H7 (cell line): ENCODE data around the gene SASH1. TPM values are rescaled to one million over a fixed set of nuclear protein-coding genes. Genes with fewer than 3 reads are reported as not detected.

Experiments
- DNase-seq: peaks from one replicate; pipeline ENCODE4 v3.0.0; 2012
- H3K27me3 ChIP-seq: 2 replicates; pipeline ENCODE4 v1.6.0; 2011; ENCODE audit warnings: mild to moderate bottlenecking, low read length; ENCODE audit not compliant: control insufficient read depth, insufficient read depth
- H3K36me3 ChIP-seq: replicated peaks from 2 replicates; pipeline ENCODE4 v1.5.1; 2011; ENCODE audit warnings: low read length; ENCODE audit not compliant: control insufficient read depth, insufficient read depth
- H3K4me3 ChIP-seq: 2 replicates; pipeline ENCODE4 v1.5.1; 2011; ENCODE audit warnings: low read depth, mild to moderate bottlenecking, control low read depth, low read length, moderate library complexity; ENCODE audit not compliant: insufficient read depth
- total RNA-seq: library from RNA; depleted of rRNA; stranded (reverse); fragments of >200 nt; shearing (Covaris generic); gene quantifications from 2 replicates; pipeline ENCODE4 v1.2.3, GENCODE V29; 2014

Gene SASH1
- total RNA-seq, 1 experiment from 2014 or later = 11.2 TPM

DNA sequence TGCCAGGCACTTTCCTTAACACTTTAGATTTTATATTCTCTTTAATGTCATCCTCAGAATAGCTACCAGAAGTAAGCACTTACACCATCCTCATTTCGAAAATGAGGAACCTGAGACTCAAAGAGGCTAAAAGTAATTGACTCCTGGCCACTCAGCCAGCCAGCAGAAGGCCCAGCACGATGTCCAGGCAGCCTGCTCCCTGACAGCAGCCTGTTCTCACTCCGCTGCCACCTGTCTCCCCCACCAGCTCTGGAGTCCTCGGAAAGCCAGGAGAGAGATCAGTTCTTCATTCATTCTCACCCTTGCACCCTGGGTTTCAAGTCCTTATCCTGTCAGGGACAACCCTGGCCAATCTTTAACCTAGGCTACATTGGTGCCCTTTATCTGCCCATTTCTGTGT is 174.0 kb downstream of the SASH1 start:
- H3K36me3 ChIP-seq = peaks cover 4% of the 10 kb centered on the region
- no peaks in the 10 kb centered on the region for H3K27me3 ChIP-seq
- H3K4me3 ChIP-seq = no peak overlapping the region
- peak; percentile 43 for DNase-seq

DNA sequence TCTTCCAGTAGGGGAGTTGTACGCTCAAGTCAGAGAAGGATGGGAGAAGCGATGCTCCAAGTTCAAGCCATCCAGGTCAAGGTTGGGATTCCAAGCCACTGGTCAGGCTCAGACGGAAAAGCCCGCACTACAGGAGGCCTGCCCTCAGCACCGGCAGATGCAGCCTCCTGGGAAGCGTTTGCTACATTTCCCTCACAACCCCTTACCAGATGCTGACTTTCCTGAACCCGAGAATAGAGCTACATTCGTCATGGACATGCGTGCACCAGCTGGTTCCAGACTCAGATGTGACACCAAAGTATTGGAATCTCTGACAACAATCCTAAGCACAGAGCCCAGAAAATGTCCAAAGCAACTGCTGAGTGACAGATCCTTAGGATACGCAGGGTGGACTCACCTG is 174.8 kb downstream of the SASH1 start:
- DNase-seq = no peak
- peaks cover 4% of the 10 kb centered on the region for H3K36me3 ChIP-seq
- no peaks in the 10 kb centered on the region for H3K27me3 ChIP-seq
- no peak overlapping the region for H3K4me3 ChIP-seq

DNA sequence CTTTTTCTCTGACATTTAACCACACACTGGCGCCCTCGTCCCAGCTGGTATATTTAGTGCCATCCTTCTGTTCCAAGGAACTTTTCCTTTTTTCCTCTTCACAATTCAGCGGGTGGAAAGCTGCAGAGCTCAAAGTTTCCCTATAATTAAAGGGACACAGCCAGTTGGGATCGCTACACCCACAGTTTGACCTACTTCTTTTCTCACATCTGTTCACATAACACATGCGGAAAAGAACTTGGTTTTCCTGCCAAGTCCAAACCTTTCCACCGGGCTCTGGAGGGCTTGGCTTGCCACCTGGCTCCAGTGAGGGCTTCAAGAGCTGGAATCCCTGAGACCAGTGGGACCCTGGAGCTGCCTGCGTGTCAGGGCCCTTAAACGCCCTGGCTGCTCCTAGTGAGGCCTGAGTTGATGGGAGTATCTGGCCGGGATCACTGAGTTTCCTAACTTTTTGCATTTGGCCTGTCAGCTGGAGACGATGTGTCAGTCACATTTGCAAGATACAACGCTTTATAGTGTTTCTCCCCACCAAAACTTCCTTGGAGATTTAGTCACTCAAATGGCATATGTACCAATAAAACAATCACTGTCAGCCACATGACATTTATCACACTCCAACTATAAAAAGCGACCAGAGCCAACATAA is 176.0 kb downstream of the SASH1 start:
- DNase-seq = no peak
- H3K36me3 ChIP-seq = peaks cover 4% of the 10 kb centered on the region
- no peaks in the 10 kb centered on the region for H3K27me3 ChIP-seq
- H3K4me3 ChIP-seq = no peak overlapping the region

DNA sequence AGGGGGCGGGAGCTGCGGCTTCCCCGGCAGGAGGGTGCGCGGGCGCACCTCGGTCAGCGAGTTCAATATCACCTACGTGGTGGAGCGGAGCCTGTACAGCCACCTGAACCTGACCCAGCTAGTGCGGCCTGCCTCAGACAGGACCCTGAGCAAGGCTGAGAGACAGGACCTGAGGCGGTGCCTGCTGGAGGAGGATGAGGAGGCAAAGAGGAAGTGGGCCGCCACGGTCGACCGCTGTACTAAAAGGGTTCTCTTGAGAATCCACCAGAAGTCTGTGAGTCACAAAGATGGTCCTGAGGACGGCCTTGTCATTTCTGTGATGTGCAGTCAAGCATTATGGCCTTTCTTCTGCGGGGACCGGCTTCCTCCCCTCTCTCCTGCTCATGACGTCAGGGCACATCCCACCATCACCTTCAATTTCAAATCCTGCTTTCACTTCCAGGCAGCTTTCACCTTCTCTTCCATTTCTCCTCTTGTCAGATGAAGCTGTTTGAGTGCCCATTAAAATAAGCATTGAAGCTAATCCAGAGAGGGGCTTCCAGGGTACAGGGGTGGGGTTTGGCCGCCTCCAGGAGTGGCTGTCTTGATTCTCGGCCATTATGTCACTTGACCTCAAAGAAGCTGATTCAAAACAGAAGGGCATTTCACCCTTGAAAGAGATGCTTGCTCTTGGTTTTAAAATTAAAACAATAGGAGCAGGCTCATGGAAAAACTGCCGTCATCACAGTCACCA is 177.6 kb downstream of the SASH1 start:
- Histone ChIP-seq H3K36me3 (peaks cover 4% of the 10 kb centered on the region), H3K4me3 (no peak overlapping the region), H3K27me3 (no peaks in the 10 kb centered on the region)
- DNase-seq = no peak

DNA sequence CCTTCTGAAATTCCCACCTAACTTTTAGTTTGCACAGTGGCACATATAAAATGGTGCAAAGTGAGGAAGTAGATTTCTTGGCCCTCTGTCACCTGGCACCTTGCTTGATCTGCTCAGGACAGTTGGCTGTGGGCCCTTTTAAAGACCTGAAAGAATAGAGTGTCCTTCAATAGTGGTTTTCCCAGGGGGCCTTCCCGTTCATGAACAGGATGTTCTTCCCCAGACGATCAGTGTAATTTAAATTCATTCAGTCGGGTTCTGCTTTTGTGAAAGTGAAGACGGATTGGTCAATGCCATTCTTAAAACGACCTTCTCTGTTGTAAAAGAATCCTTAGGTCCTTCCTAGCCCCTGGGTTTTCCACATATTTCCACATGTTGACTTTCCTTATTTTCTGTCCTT is 178.5 kb downstream of the SASH1 start:
- DNase-seq = no peak
- no peak overlapping the region for H3K4me3 ChIP-seq
- H3K27me3 ChIP-seq = no peaks in the 10 kb centered on the region
- H3K36me3 ChIP-seq = peaks cover 4% of the 10 kb centered on the region

DNA sequence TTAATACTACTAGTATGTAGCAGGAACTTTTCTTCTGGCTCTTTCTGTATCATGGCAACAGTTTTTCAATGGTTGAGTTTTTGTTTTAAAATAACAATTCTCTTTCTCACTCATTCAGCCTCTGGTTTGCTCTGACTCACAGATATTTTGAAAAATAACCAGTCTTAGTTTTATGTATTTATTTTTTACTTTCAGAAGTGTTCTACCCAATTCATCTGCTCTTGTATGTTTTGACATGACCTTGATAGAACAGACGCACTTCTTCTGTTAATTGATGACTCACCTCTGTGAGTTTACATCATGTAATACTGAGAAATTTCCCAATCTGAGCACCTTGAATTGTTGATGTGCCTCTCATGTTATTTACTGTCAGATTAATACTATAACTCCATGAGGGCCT is 178.9 kb downstream of the SASH1 start:
- DNase-seq = no peak
- no peak overlapping the region for H3K4me3 ChIP-seq

DNA sequence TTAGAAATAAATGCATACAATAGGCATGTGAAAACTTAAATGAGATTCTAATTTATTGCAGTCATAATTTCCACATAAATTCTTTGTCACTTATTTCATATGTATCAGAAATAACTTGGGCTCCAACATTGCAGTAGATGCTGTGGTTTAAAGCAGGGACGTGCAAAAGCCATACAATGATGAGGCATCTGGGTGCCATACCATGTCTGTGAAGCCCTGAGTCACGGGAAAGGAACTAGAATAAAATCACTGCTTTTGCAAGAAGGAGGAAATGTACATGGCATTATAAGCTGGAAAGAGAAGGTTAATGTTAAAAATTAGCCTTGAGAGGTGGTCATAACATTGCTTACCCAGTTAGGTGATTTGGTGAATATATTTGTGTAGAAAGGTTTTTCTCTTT is 180.4 kb downstream of the SASH1 start:
- Histone ChIP-seq H3K36me3 (peaks cover 4% of the 10 kb centered on the region), H3K4me3 (no peak overlapping the region), H3K27me3 (no peaks in the 10 kb centered on the region)
- no peak for DNase-seq

More for the DNA sequence above, 178.9 kb downstream of the SASH1 start:
- H3K27me3 ChIP-seq = no peaks in the 10 kb centered on the region
- H3K36me3 ChIP-seq = peaks cover 4% of the 10 kb centered on the region

DNA sequence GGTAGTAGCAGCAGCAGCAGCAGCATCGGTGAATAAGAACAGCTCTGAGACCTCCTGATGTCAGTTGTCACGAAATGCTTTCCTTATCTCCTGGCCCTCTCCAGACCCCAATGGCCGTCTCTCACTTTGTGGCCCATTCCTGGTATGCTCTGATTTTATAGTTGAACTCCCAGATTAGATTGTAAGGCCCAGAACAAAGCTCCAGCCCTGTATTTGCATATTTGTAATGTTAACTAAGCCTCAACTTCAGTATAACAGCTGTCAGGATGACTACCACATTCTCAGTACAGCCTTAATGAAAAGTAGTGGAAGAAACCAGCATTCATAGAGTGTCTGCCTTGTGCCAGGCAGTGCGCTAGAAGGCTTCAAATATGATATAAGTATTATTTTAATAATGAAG is 180.9 kb downstream of the SASH1 start:
- H3K36me3 ChIP-seq = peaks cover 7% of the 10 kb centered on the region
- DNase-seq = no peak
- H3K27me3 ChIP-seq = no peaks in the 10 kb centered on the region
- no peak overlapping the region for H3K4me3 ChIP-seq

DNA sequence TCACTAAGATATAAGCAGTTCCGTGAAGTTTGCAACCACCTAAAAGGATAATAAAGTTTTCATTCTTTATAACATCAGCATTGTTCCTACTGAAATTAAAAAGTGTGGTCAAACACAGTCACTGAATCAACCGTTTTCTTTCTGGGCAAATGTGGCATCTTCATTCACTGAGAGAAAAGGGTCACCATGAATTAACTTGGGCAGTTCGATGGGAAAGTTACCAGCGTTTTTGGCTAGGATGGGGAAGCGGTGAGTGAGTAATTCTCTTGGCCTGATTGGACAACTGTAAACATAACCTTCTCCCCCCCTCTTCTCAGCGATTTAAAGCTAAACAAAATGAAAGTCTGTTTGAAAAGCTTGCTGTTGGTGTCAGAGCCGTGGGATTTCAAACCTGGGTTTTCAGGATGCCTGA is 181.8 kb downstream of the SASH1 start:
- Histone ChIP-seq H3K4me3 (no peak overlapping the region), H3K27me3 (no peaks in the 10 kb centered on the region), H3K36me3 (peaks cover 7% of the 10 kb centered on the region)
- no peak for DNase-seq

DNA sequence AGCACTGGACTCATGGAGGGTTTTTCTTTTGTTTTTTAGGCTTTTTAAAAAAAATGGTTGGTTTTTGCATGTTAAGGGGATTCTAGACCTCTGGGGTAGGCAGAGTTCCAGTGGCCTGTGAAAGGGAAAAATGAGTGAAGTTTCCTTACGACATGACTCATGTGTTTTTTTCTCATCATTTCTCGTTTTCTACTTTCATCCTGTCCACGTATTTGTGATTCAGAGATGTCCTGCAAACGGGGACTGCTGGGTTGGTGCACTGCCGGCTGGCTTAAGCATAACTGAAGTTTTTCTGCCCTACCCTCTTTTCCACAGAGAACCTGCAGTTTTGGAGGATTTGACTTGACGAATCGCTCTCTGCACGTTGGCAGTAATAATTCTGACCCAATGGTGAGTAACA is 182.3 kb downstream of the SASH1 start:
- no peak for DNase-seq
- Histone ChIP-seq H3K36me3 (peaks cover 7% of the 10 kb centered on the region), H3K27me3 (no peaks in the 10 kb centered on the region), H3K4me3 (no peak overlapping the region)

DNA sequence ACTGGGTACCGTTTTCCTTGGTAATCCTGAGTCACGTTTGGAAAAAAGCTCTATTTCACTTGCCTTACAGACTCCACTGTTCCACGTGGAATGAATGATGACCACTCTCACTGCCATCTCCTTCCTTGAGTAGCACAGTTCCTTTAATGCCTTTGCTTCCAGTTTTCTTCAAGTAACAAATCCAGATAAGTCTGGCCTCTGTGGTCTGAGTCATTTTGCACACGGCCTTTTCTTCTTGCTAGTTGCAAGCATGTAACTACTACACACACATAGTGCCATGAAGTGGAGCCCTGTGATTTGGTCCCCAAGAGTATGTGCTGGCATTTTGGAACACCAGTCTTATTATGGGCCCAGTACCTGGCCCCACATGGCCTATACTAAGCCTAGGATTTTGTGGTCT is 182.8 kb downstream of the SASH1 start:
- H3K4me3 ChIP-seq = no peak overlapping the region
- H3K36me3 ChIP-seq = peaks cover 4% of the 10 kb centered on the region
- DNase-seq = no peak
- no peaks in the 10 kb centered on the region for H3K27me3 ChIP-seq

DNA sequence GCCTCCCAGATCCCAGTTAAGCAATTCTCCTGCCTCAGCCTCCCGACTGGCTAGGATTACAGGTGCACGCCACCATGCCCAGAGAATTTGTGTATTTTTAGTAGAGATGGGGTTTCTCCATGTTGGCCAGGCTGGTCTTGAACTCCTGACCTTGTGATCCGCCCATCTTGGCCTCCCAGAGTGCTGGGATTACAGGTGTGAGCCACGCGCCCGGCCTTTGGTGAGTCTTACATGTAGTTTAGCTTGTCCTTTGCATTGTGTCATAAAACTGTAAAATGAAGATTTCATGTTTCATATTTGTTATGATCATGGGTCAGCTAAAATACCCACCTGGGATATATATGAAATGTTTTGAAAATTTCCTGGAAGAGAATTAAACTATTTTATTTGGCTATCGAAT is 183.5 kb downstream of the SASH1 start:
- H3K4me3 ChIP-seq = no peak overlapping the region
- H3K27me3 ChIP-seq = no peaks in the 10 kb centered on the region
- no peak for DNase-seq
- peaks cover 4% of the 10 kb centered on the region for H3K36me3 ChIP-seq

DNA sequence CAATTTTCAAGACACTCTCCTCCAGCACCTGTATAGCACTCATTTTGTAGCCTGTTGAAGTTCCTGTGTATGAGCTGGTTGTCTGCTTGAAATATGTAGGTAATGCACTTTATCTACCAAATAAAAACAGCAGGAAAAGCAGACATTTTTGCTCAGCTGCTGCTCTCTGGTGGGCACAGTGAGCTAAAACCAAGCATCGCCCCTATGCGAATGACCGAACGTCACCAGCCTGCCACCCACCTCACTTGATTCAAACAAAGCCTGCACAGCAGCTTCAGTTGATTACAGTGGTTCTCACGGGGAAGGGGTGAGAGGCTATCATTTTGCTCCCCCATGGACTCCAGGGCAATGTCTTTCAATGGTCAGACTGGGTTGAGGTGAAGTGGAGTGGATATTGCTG is 185.7 kb downstream of the SASH1 start:
- Histone ChIP-seq H3K27me3 (no peaks in the 10 kb centered on the region), H3K4me3 (no peak overlapping the region), H3K36me3 (peaks cover 10% of the 10 kb centered on the region)
- DNase-seq = no peak

DNA sequence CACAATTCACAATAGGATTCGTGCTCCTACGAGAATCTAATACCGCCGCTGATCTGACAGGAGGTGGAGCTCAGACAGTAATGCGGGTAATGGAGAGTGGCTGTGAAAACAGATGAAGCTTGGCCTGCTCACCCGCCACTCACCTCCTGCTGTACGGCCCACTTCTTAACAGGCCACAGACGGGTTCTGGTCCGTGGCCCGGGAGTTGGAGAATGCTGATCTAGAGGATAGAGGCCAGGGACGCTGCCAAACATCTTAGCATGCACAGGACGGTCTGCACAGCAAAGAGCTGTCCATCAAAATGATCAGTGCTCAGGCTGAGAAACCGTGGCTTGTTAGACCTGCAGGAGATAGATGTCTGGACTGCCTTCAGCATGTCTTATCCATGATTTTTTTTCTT is 186.4 kb downstream of the SASH1 start:
- Histone ChIP-seq H3K4me3 (no peak overlapping the region), H3K27me3 (no peaks in the 10 kb centered on the region), H3K36me3 (peaks cover 13% of the 10 kb centered on the region)
- no peak for DNase-seq

DNA sequence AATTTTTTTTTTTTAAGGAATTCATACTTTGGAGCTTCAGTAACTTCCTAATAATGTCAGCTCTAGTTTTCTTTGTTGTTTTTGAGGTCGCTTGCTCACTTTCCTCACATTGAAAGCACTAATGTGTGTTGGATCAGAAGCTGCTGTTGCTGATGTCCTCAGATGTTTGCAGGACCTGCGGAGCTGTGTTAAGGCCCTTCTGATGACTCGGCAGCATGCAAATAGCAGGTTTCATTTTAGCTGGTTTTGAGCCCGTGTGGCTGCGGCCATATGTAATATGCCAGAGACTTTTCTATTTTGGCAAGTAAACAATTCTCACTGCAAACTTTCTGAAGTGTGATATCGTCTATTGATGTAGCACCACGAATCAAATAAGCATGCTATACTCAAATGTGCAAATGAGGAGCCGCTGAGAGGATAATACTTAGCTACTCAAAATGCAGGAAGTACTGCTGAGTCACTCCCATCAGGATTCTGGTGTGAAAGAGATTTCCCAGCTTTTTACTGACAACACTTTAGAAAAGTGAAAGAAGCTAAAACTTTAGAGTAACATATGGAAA is 187.8 kb downstream of the SASH1 start:
- H3K27me3 ChIP-seq = no peaks in the 10 kb centered on the region
- DNase-seq = no peak
- peaks cover 25% of the 10 kb centered on the region for H3K36me3 ChIP-seq
- H3K4me3 ChIP-seq = no peak overlapping the region
